Measurements from ENCODE around the gene ABHD17A.

GRCh38 chr19:1911098-1911497, 25.8 kb upstream of the ABHD17A start:
- no peak for TF ChIP-seq SIN3A (IDR thresholded peaks at IDR 0.05; ENCODE audit: low read depth)
- TF ChIP-seq POLR2A (IDR thresholded peaks at IDR 0.05; ENCODE audit: borderline replicate concordance, extremely low read depth, insufficient read depth, insufficient read length): no peak
- TF ChIP-seq, protein P1, sequence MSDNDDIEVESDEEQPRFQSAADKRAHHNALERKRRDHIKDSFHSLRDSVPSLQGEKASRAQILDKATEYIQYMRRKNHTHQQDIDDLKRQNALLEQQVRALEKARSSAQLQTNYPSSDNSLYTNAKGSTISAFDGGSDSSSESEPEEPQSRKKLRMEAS (IDR thresholded peaks at IDR 0.05): no peak
- TF ChIP-seq CTCF (IDR thresholded peaks at IDR 0.05 in 2 of 3, conservative IDR thresholded peaks at IDR 0.05 in 1 of 3; ENCODE audit: borderline replicate concordance in 1 of 3, insufficient read depth in 1 of 3, low read depth in 2 of 3, low read length in 2 of 3): no peak
- TF ChIP-seq RAD21 (IDR thresholded peaks at IDR 0.05; ENCODE audit: low read depth): no peak
- no peak for TF ChIP-seq EZH2phosphoT487 (IDR thresholded peaks at IDR 0.05; ENCODE audit: borderline replicate concordance)
- TF ChIP-seq CBX3 (IDR thresholded peaks at IDR 0.05; ENCODE audit: low read depth): no peak
- no peak for TF ChIP-seq POLR2AphosphoS5 (IDR thresholded peaks at IDR 0.05; ENCODE audit: low read depth, low read length)
